Measurements from ENCODE around the gene AGTRAP.

The AGTRAP gene

GRCh38 chr1:11800391-11800755 is 64.4 kb downstream of the AGTRAP start:
- DNase-seq (ENCODE audit: low read depth in 2 of 2), result no peak

Data from activated CD4-positive, alpha-beta T cell treated with anti-CD3 and anti-CD28 coated beads for 24 hours (primary cell).